Tongue (tissue), 2 donors: Measurements from ENCODE around the gene GUCY2D. TPM values are rescaled to one million over a fixed set of nuclear protein-coding genes. Genes with fewer than 3 reads are reported as not detected.
"Not testable (repeated sequence)": the region's sequence is repeated elsewhere in the genome, so short reads cannot be mapped to it uniquely, and the experiment has no call there.

ENCODE experiments used
- DNase-seq: peaks from one replicate; pipeline ENCODE4 v3.0.0-alpha.2; 2015
- total RNA-seq: library from RNA; depleted of rRNA; stranded (reverse); fragments of >200 nt; gene quantifications from one replicate; pipeline ENCODE4 v1.2.3, GENCODE V29; 2014

GUCY2D gene
- total RNA-seq = not detected

- DNase-seq = peak; percentile 44
Measured at GRCh38 chr17:8001976-8002720, at the start of gene GUCY2D. Gene GUCY2D (plus strand): TSS chr17:8002615. CDS start chr17:8003048, 433 bp downstream.

- DNase-seq = not testable (repeated sequence)
Measured at GRCh38 chr17:7953266-7953665, 49.1 kb upstream of the GUCY2D start.

GRCh38 chr17:7955414-7956227 lies 46.8 kb upstream of the GUCY2D start:
- DNase-seq = no peak

- DNase-seq = peak; percentile 90
Measured at GRCh38 chr17:7956228-7956965, 46.0 kb upstream of the GUCY2D start.

- no peak for DNase-seq
Measured at GRCh38 chr17:7959503-7960253, 42.7 kb upstream of the GUCY2D start.

- DNase-seq = no peak
Measured at GRCh38 chr17:7961421-7961820, 41.0 kb upstream of the GUCY2D start.

GRCh38 chr17:7967751-7968150 lies 34.7 kb upstream of the GUCY2D start:
- no peak for DNase-seq

GRCh38 chr17:7969433-7969832 lies 33.0 kb upstream of the GUCY2D start:
- DNase-seq = no peak

GRCh38 chr17:7971651-7972050 lies 30.8 kb upstream of the GUCY2D start:
- DNase-seq = no peak

- DNase-seq = no peak
Measured at GRCh38 chr17:7972131-7972785, 30.2 kb upstream of the GUCY2D start.

GRCh38 chr17:7974638-7975131 lies 27.7 kb upstream of the GUCY2D start:
- no peak for DNase-seq

GRCh38 chr17:7977039-7977438 lies 25.4 kb upstream of the GUCY2D start:
- DNase-seq = no peak

GRCh38 chr17:7977805-7978204 lies 24.6 kb upstream of the GUCY2D start:
- no peak for DNase-seq

- no peak for DNase-seq
Measured at GRCh38 chr17:7982173-7982572, 20.2 kb upstream of the GUCY2D start.

- no peak for DNase-seq
Measured at GRCh38 chr17:7982666-7983065, 19.7 kb upstream of the GUCY2D start.

- DNase-seq = no peak
Measured at GRCh38 chr17:7984904-7985303, 17.5 kb upstream of the GUCY2D start.

- peak; percentile 14 for DNase-seq
Measured at GRCh38 chr17:7987112-7987893, 15.1 kb upstream of the GUCY2D start.

GRCh38 chr17:7988750-7989178 lies 13.7 kb upstream of the GUCY2D start:
- DNase-seq = peak; percentile 95

- DNase-seq = peak; percentile 88
Measured at GRCh38 chr17:7989781-7990655, 12.4 kb upstream of the GUCY2D start.
